Transverse colon (tissue), 4 donors: ENCODE results near the gene PTPRD.

Experiments
- EP300 ChIP-seq: sonication (generic); formaldehyde crosslinking; IDR thresholded peaks from one replicate; pipeline ENCODE4 v1.6.1; 2017; ENCODE audit warnings: antibody characterized with exemption, low read depth
- POLR2A ChIP-seq: fragments of 450-650 bp; IDR thresholded peaks from one replicate; pipeline ENCODE4 v1.6.1; 2016; ENCODE audit warnings: antibody characterized with exemption, mild to moderate bottlenecking, moderate library complexity
- POLR2AphosphoS5 ChIP-seq, 3 donors: sonication (generic); formaldehyde crosslinking; IDR thresholded peaks; one replicate each; pipeline ENCODE4 v1.6.1; 2016; ENCODE audit warnings: antibody characterized with exemption in 3 of 3
- TF ChIP-seq, protein P1 (sequence below), 5 experiments: fragments of 200-600 bp in 3 of 5; fragments of 450-650 bp in 2 of 5; sonication (generic) in 3 of 5; IDR thresholded peaks; 1 replicate in 2 of 5; 2 replicates in 3 of 5; pipeline ENCODE4 v1.5.1; 2016 to 2017; ENCODE audit warnings: antibody characterized with exemption in 5 of 5, inconsistent platforms in 3 of 5, mild to moderate bottlenecking in 2 of 5, moderate library complexity in 1 of 5

- TF ChIP-seq, protein P1, sequence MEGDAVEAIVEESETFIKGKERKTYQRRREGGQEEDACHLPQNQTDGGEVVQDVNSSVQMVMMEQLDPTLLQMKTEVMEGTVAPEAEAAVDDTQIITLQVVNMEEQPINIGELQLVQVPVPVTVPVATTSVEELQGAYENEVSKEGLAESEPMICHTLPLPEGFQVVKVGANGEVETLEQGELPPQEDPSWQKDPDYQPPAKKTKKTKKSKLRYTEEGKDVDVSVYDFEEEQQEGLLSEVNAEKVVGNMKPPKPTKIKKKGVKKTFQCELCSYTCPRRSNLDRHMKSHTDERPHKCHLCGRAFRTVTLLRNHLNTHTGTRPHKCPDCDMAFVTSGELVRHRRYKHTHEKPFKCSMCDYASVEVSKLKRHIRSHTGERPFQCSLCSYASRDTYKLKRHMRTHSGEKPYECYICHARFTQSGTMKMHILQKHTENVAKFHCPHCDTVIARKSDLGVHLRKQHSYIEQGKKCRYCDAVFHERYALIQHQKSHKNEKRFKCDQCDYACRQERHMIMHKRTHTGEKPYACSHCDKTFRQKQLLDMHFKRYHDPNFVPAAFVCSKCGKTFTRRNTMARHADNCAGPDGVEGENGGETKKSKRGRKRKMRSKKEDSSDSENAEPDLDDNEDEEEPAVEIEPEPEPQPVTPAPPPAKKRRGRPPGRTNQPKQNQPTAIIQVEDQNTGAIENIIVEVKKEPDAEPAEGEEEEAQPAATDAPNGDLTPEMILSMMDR (IDR thresholded peaks at IDR 0.05), result no peak
- TF ChIP-seq POLR2A (no peak), POLR2AphosphoS5 (IDR thresholded peaks at IDR 0.05) (no peak), EP300 (no peak)
These were observed 1935.1 kb downstream of the PTPRD start for GRCh38 chr9:8677741-8678140.
